KG1 (cell line): ENCODE results near the gene ZBED4.

Experiments used
- DNase-seq: peaks from one replicate; lab custom pipeline; 2025; lab: John Stamatoyannopoulos, UW

Gene ZBED4

GRCh38 chr22:49878206-49878605 lies 24.6 kb downstream of the ZBED4 start:
- no peak for DNase-seq

- DNase-seq = no peak
Observed at GRCh38 chr22:49879871-49880270, 26.2 kb downstream of the ZBED4 start.

GRCh38 chr22:49880281-49880680 lies 26.6 kb downstream of the ZBED4 start:
- peak; percentile 58 for DNase-seq

- DNase-seq = no peak
Observed at GRCh38 chr22:49881856-49882255, 28.2 kb downstream of the ZBED4 start.

- DNase-seq = no peak
Observed at GRCh38 chr22:49882519-49883293, 29.1 kb downstream of the ZBED4 start.

- DNase-seq = no peak
Observed at GRCh38 chr22:49883294-49883640, 29.6 kb downstream of the ZBED4 start.

GRCh38 chr22:49884075-49884474 lies 30.4 kb downstream of the ZBED4 start:
- DNase-seq = no peak

GRCh38 chr22:49884503-49885260 lies 31.0 kb downstream of the ZBED4 start:
- no peak for DNase-seq

- DNase-seq = no peak
Observed at GRCh38 chr22:49885281-49885680, 31.6 kb downstream of the ZBED4 start.

- no peak for DNase-seq
Observed at GRCh38 chr22:49885881-49886280, 32.2 kb downstream of the ZBED4 start.

GRCh38 chr22:49886346-49887063 lies 32.9 kb downstream of the ZBED4 start:
- no peak for DNase-seq

GRCh38 chr22:49887064-49887451 lies 33.4 kb downstream of the ZBED4 start:
- DNase-seq = no peak

GRCh38 chr22:49887702-49888101 lies 34.1 kb downstream of the ZBED4 start:
- DNase-seq = no peak

GRCh38 chr22:49889071-49889470 lies 35.4 kb downstream of the ZBED4 start:
- no peak for DNase-seq

- DNase-seq = no peak
Observed at GRCh38 chr22:49892226-49892899, 38.7 kb downstream of the ZBED4 start.

GRCh38 chr22:49893025-49893424 lies 39.4 kb downstream of the ZBED4 start:
- DNase-seq = no peak

- no peak for DNase-seq
Observed at GRCh38 chr22:49894322-49895054, 40.8 kb downstream of the ZBED4 start.

GRCh38 chr22:49896201-49896600 lies 42.6 kb downstream of the ZBED4 start:
- DNase-seq = no peak

- DNase-seq = no peak
Observed at GRCh38 chr22:49897015-49897684, 43.5 kb downstream of the ZBED4 start.

- DNase-seq = no peak
Observed at GRCh38 chr22:49899530-49899929, 45.9 kb downstream of the ZBED4 start.
